GM13977 (cell line): ENCODE data around the gene TBC1D9.

Experiments used
- DNase-seq: peaks from one replicate; pipeline ENCODE4 v3.0.0; 2012; ENCODE audit warnings: low spot score
- in situ Hi-C: fragments of 300-500 bp; cut with MboI; formaldehyde crosslinking; loops from one replicate; pipeline ENCODE4 v1.12.0; 2022; ENCODE audit warnings: low sequenced_read_pairs, low pct_unique_long_range_greater_than_20kb, mixed read lengths, inconsistent platforms; ENCODE audit not compliant: unreplicated experiment
- TF ChIP-seq, protein P1 (sequence below): IDR thresholded peaks from 2 replicates; pipeline ENCODE4 v1.5.1; 2012; ENCODE audit warnings: mild to moderate bottlenecking, control low read depth; ENCODE audit not compliant: insufficient read depth; ENCODE audit errors: extremely low read depth, missing control alignments

TBC1D9 gene

GRCh38 chr4:140680686-140681085, 75.5 kb downstream of the TBC1D9 start:
- in situ Hi-C loops, result no loop called here
- DNase-seq, result no peak
- TF ChIP-seq, protein P1, sequence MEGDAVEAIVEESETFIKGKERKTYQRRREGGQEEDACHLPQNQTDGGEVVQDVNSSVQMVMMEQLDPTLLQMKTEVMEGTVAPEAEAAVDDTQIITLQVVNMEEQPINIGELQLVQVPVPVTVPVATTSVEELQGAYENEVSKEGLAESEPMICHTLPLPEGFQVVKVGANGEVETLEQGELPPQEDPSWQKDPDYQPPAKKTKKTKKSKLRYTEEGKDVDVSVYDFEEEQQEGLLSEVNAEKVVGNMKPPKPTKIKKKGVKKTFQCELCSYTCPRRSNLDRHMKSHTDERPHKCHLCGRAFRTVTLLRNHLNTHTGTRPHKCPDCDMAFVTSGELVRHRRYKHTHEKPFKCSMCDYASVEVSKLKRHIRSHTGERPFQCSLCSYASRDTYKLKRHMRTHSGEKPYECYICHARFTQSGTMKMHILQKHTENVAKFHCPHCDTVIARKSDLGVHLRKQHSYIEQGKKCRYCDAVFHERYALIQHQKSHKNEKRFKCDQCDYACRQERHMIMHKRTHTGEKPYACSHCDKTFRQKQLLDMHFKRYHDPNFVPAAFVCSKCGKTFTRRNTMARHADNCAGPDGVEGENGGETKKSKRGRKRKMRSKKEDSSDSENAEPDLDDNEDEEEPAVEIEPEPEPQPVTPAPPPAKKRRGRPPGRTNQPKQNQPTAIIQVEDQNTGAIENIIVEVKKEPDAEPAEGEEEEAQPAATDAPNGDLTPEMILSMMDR, result no peak

DNA sequence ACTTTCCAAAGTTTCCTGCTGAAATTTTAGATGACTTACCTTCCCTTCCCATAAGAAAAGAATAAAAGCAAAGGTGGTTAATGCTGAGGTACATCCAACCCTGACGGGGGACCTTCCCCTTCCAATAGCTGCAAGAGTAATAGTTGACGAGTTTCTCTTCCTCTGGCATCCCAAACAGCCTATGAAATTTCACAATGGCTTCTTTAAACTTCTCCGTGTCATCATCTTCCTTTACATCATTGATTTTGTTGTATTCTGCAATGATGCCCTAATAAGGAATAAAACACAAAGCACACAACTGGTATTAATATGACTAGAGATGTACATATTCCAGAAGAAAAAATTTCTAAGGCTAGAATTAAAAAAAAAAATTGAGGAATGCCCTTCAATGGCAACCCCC, 76.6 kb downstream of the TBC1D9 start:
- in situ Hi-C loops, result no loop called here
- no peak for DNase-seq
- TF ChIP-seq, protein P1, result no peak

GRCh38 chr4:140675599-140676231, 80.5 kb downstream of the TBC1D9 start:
- TF ChIP-seq, protein P1, result no peak
- in situ Hi-C loops, result no loop called here
- no peak for DNase-seq

- no peak for DNase-seq
- TF ChIP-seq, protein P1, result no peak
- in situ Hi-C loops, result no loop called here
Observed at GRCh38 chr4:140673729-140674128, 82.5 kb downstream of the TBC1D9 start.

DNA sequence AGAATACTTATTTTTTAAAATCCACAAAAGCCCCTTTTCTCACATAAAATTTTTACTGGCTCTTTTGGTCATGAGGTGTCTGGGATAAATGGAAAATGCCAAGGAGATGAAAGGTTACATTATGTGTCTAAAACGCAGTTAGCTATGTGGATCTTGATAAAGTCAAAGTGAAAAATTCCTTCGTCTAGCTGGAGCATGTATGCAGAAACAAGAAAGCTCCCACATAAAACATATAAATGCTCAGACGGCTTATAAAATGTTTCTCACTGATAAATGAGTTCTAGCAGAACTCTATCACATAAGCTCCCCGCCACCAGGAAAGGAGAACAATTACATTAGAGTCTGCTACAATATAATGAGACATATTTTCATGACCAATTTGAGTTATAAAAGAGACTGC, 83.8 kb downstream of the TBC1D9 start:
- DNase-seq, result no peak
- TF ChIP-seq, protein P1, result no peak
- in situ Hi-C loops, result no loop called here

DNA sequence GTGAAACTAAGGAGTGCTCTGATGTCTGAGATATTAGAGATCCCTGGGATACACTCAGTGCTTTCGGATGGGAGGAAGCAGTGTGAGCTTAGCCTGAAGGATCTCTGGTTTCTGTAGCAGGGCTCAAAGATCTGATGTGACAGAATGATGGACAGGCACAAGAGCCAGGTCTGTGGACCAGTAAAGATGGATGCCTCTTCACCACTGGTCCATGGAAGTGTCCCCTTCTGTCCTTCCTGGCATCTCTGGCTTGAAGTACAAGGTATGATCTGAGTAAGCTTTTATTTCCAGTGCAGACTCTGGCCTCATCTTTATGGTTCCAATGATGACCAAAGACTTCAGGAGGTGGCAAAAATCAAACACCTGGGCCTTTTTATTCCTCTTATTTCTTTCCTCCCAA, 88.1 kb downstream of the TBC1D9 start:
- TF ChIP-seq, protein P1, result no peak
- no peak for DNase-seq
- in situ Hi-C loops, result no loop called here
